HCT116 (cell line): ENCODE results near the gene VDAC2.

ENCODE experiments used
- EZH2 ChIP-seq: fragments of 200-600 bp; sonication (generic); IDR thresholded peaks from 2 replicates; pipeline ENCODE4 v1.6.1; 2017; ENCODE audit warnings: antibody characterized with exemption, mixed run types
- EZH2phosphoT487 ChIP-seq: fragments of 200-600 bp; IDR thresholded peaks from 2 replicates; pipeline ENCODE4 v1.6.1; 2018; ENCODE audit warnings: antibody characterized with exemption, borderline replicate concordance
- MAX ChIP-seq: IDR thresholded peaks from 2 replicates; pipeline ENCODE4 v1.6.1; 2012
- POLR2A ChIP-seq: IDR thresholded peaks from 2 replicates; pipeline ENCODE4 v1.7.0; 2011; ENCODE audit warnings: borderline replicate concordance; ENCODE audit not compliant: insufficient read depth, insufficient read length; ENCODE audit errors: extremely low read depth
- RAD21 ChIP-seq: IDR thresholded peaks from 2 replicates; pipeline ENCODE4 v1.6.1; 2012; ENCODE audit warnings: low read depth, mild to moderate bottlenecking
- REST ChIP-seq: IDR thresholded peaks from 2 replicates; pipeline ENCODE4 v1.6.1; 2012; ENCODE audit warnings: low read depth
- YY1 ChIP-seq: IDR thresholded peaks from 2 replicates; pipeline ENCODE4 v1.6.1; 2011; ENCODE audit warnings: low read length, low read depth, moderate library complexity, mild to moderate bottlenecking; ENCODE audit not compliant: insufficient replicate concordance; ENCODE audit errors: extremely low read depth
- TF ChIP-seq, protein P1 (sequence below), 3 experiments: fragments of 200-600 bp in 1 of 3; sonication (generic) in 1 of 3; IDR thresholded peaks in 2 of 3; conservative IDR thresholded peaks in 1 of 3; 2 replicates each; pipeline ENCODE4 v1.5.1; 2012 to 2017; ENCODE audit warnings: low read depth in 2 of 3, low read length in 2 of 3, antibody characterized with exemption in 1 of 3, borderline replicate concordance in 1 of 3, control low read depth in 1 of 3, mild to moderate bottlenecking in 1 of 3, mixed read lengths in 1 of 3, mixed run types in 1 of 3, moderate library complexity in 1 of 3; ENCODE audit not compliant: insufficient read depth in 1 of 3

DNA sequence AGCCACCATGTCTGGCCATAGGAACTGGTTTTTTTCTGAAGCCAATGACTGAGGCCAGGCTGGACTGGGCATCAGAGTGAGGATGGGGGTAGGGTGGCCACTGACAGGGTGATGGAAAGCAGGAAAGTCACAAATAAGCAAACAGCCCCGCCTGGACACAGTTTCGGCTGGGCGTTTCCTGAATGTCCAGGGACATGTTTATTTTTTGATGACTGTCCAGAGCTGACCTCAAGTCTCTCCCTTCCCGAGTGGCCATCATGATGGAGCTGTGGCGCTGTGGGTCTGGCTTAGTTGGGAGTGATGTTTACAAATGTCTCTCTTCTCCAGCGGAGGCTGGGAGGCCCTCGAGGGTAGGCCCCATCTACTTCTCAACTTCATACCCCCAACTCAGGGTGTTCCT lies 62.3 kb downstream of the VDAC2 start:
- no peak for TF ChIP-seq REST
- TF ChIP-seq, protein P1, sequence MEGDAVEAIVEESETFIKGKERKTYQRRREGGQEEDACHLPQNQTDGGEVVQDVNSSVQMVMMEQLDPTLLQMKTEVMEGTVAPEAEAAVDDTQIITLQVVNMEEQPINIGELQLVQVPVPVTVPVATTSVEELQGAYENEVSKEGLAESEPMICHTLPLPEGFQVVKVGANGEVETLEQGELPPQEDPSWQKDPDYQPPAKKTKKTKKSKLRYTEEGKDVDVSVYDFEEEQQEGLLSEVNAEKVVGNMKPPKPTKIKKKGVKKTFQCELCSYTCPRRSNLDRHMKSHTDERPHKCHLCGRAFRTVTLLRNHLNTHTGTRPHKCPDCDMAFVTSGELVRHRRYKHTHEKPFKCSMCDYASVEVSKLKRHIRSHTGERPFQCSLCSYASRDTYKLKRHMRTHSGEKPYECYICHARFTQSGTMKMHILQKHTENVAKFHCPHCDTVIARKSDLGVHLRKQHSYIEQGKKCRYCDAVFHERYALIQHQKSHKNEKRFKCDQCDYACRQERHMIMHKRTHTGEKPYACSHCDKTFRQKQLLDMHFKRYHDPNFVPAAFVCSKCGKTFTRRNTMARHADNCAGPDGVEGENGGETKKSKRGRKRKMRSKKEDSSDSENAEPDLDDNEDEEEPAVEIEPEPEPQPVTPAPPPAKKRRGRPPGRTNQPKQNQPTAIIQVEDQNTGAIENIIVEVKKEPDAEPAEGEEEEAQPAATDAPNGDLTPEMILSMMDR (IDR thresholded peaks at IDR 0.05 in 2 of 3, conservative IDR thresholded peaks at IDR 0.05 in 1 of 3; ENCODE audit: borderline replicate concordance in 1 of 3, insufficient read depth in 1 of 3, low read depth in 2 of 3, low read length in 2 of 3) = no peak
- TF ChIP-seq POLR2A = no peak
- no peak for TF ChIP-seq MAX
- TF ChIP-seq RAD21 = no peak
- TF ChIP-seq EZH2 = no peak
- no peak for TF ChIP-seq YY1
- TF ChIP-seq EZH2phosphoT487 = no peak
